KMS-11 (cell line): ENCODE data around the gene SLC12A8.

Experiments
- H2AFZ ChIP-seq: fragments of 200-600 bp; sonication (generic); 2 replicates; pipeline ENCODE4 v1.6.1; 2016; ENCODE audit warnings: antibody characterized with exemption, mixed run types, low read depth
- H3K27ac ChIP-seq: fragments of 200-600 bp; sonication (generic); 2 replicates; pipeline ENCODE4 v1.6.1; 2016; ENCODE audit warnings: mild to moderate bottlenecking, mixed run types
- H3K27me3 ChIP-seq: fragments of 200-600 bp; sonication (generic); 2 replicates; pipeline ENCODE4 v1.6.1; 2017; ENCODE audit warnings: mild to moderate bottlenecking, low read depth, mixed run types, moderate library complexity; ENCODE audit not compliant: insufficient read depth
- H3K36me3 ChIP-seq: fragments of 200-600 bp; sonication (generic); 2 replicates; pipeline ENCODE4 v1.6.1; 2017; ENCODE audit warnings: mild to moderate bottlenecking, mixed run types; ENCODE audit not compliant: insufficient read depth
- H3K4me1 ChIP-seq: fragments of 200-600 bp; sonication (generic); 2 replicates; pipeline ENCODE4 v1.6.1; 2016; ENCODE audit warnings: mild to moderate bottlenecking, low read depth, mixed run types; ENCODE audit not compliant: poor library complexity, severe bottlenecking
- H3K4me2 ChIP-seq: fragments of 200-600 bp; sonication (generic); 2 replicates; pipeline ENCODE4 v1.7.0; 2016; ENCODE audit warnings: mild to moderate bottlenecking, mixed run types
- H3K4me3 ChIP-seq: fragments of 200-600 bp; sonication (generic); IDR thresholded peaks from 2 replicates; pipeline ENCODE4 v1.6.1; 2017; ENCODE audit warnings: low read depth, low read length, mixed read lengths; ENCODE audit not compliant: insufficient read depth
- H3K79me2 ChIP-seq: fragments of 200-600 bp; sonication (generic); 2 replicates; pipeline ENCODE4 v1.6.1; 2016; ENCODE audit warnings: low read depth, mixed run types; ENCODE audit not compliant: insufficient read depth
- H3K9ac ChIP-seq: fragments of 200-600 bp; sonication (generic); 2 replicates; pipeline ENCODE4 v1.6.1; 2016; ENCODE audit warnings: mild to moderate bottlenecking, mixed run types
- H4K20me1 ChIP-seq: fragments of 200-600 bp; sonication (generic); 2 replicates; pipeline ENCODE4 v1.6.1; 2016; ENCODE audit warnings: mild to moderate bottlenecking, mixed run types; ENCODE audit not compliant: insufficient read depth
- CTCF ChIP-seq: fragments of 200-600 bp; sonication (generic); conservative IDR thresholded peaks from 2 replicates; pipeline ENCODE4 v1.6.1; 2017; ENCODE audit warnings: low read depth, mild to moderate bottlenecking, antibody characterized with exemption, low read length, moderate library complexity, mixed read lengths

Gene SLC12A8

GRCh38 chr3:125112981-125113380 is 99.6 kb downstream of the SLC12A8 start:
- TF ChIP-seq CTCF: no peak
- Histone ChIP-seq H3K4me2 (no peak overlapping the region), H3K9ac (no peak overlapping the region), H3K79me2 (no peaks in the 10 kb centered on the region), H3K4me3 (no peak overlapping the region), H3K36me3 (no peaks in the 10 kb centered on the region), H4K20me1 (no peaks in the 10 kb centered on the region), H2AFZ (no peak overlapping the region), H3K4me1 (no peaks in the 10 kb centered on the region), H3K27me3 (no peaks in the 10 kb centered on the region), H3K27ac (no peak overlapping the region)

DNA sequence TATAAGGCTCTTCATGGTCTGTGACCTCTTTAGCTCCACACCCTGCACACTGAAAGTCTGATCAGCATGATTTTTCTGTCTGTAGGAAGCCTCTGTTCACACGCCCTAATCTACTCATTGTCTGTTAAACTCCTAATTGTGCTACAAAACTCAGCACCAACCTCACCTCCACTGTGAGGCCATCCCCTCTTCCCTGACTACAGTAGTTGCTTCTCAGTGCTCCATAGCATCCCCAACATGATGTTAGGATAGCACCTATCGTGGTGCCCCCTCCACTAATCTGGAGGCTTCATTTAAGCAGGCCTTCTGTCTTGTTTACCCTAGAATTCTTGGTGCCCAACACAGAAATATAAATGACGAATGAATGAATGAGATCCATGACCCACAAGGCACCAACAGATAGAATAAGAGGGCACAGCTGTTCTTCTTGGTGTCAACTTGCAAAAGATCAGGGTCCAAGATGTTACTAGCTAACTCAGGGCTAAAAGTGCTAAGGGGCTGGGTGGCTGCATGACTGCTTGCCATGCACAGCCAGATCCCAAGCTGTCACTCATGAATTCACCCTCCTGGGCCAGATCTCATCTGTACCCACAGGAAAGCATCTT is 101.6 kb downstream of the SLC12A8 start:
- no peak for TF ChIP-seq CTCF
- no peak overlapping the region for H3K27ac ChIP-seq
- no peak overlapping the region for H3K9ac ChIP-seq
- no peak overlapping the region for H3K4me3 ChIP-seq
- H3K79me2 ChIP-seq: no peaks in the 10 kb centered on the region
- no peaks in the 10 kb centered on the region for H4K20me1 ChIP-seq
- H3K36me3 ChIP-seq: no peaks in the 10 kb centered on the region
- H3K27me3 ChIP-seq: no peaks in the 10 kb centered on the region
- H2AFZ ChIP-seq: no peak overlapping the region
- H3K4me1 ChIP-seq: no peaks in the 10 kb centered on the region
- H3K4me2 ChIP-seq: no peak overlapping the region

- no peaks in the 10 kb centered on the region for H3K36me3 ChIP-seq
- no peak overlapping the region for H3K4me3 ChIP-seq
- no peak overlapping the region for H3K9ac ChIP-seq
- H3K4me2 ChIP-seq: no peak overlapping the region
- H4K20me1 ChIP-seq: no peaks in the 10 kb centered on the region
- TF ChIP-seq CTCF: no peak
- no peaks in the 10 kb centered on the region for H3K4me1 ChIP-seq
- H3K27me3 ChIP-seq: no peaks in the 10 kb centered on the region
- no peaks in the 10 kb centered on the region for H3K79me2 ChIP-seq
- H3K27ac ChIP-seq: no peak overlapping the region
- no peak overlapping the region for H2AFZ ChIP-seq
Observed at GRCh38 chr3:125110016-125110875, 102.3 kb downstream of the SLC12A8 start.

DNA sequence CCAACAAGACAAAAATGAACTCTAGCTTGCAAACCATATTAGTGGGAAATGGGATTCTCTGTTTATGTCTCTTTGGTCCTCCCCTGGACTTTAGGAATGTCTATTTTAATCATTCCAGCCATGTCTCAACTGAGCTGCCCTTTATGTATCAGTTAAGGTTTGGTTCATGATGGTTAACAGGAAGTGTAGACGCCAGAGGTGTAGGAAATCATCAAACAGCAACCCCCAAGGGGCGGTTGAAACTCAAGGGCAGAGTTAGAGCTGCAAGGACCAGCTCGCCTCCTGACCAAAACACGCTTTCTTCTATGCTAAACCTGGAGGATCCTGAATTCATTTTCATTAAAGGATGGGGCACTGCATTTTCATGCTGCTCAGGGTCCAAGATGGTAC is 103.0 kb downstream of the SLC12A8 start:
- no peak overlapping the region for H3K9ac ChIP-seq
- no peaks in the 10 kb centered on the region for H4K20me1 ChIP-seq
- H3K79me2 ChIP-seq: no peaks in the 10 kb centered on the region
- H2AFZ ChIP-seq: no peak overlapping the region
- no peak overlapping the region for H3K4me3 ChIP-seq
- no peaks in the 10 kb centered on the region for H3K36me3 ChIP-seq
- no peak for TF ChIP-seq CTCF
- no peak overlapping the region for H3K4me2 ChIP-seq
- H3K27me3 ChIP-seq: no peaks in the 10 kb centered on the region
- H3K27ac ChIP-seq: no peak overlapping the region
- no peaks in the 10 kb centered on the region for H3K4me1 ChIP-seq
